Suprapubic skin (tissue), 3 donors: ENCODE results near the gene DNASE2B.

ENCODE experiments used
- POLR2A ChIP-seq, 2 donors: fragments of 450-650 bp; IDR thresholded peaks; one replicate each; pipeline ENCODE4 v1.6.1; 2017; ENCODE audit warnings: antibody characterized with exemption in 2 of 2, mild to moderate bottlenecking in 2 of 2, moderate library complexity in 2 of 2
- TF ChIP-seq, protein P1 (sequence below), 2 donors: fragments of 200-600 bp in 1 of 2; fragments of 450-650 bp in 1 of 2; sonication (generic) in 1 of 2; IDR thresholded peaks; one replicate each; pipeline ENCODE4 v1.5.1; 2016 to 2019; ENCODE audit warnings: antibody characterized with exemption in 2 of 2, mild to moderate bottlenecking in 1 of 2, moderate library complexity in 1 of 2

DNA sequence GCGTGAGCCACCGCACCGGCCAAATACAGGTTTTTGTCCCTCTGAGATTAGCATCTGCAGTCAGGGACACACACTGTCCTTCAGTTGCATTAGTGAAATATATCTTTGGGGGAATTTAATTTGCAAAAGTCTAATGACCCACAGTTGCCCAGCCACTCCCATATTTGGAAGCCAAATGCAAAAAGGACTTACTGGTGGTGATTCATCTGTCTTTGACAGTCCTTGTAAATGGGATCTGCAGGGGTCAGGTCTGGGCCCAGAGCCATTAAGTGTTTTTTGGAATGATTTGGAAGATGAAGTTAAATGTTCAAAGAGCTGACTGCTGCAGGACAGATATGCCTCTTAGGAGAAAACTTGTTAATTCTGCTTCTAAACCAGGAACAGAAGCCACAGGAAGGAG, 44.6 kb upstream of the DNASE2B start:
- TF ChIP-seq, protein P1, sequence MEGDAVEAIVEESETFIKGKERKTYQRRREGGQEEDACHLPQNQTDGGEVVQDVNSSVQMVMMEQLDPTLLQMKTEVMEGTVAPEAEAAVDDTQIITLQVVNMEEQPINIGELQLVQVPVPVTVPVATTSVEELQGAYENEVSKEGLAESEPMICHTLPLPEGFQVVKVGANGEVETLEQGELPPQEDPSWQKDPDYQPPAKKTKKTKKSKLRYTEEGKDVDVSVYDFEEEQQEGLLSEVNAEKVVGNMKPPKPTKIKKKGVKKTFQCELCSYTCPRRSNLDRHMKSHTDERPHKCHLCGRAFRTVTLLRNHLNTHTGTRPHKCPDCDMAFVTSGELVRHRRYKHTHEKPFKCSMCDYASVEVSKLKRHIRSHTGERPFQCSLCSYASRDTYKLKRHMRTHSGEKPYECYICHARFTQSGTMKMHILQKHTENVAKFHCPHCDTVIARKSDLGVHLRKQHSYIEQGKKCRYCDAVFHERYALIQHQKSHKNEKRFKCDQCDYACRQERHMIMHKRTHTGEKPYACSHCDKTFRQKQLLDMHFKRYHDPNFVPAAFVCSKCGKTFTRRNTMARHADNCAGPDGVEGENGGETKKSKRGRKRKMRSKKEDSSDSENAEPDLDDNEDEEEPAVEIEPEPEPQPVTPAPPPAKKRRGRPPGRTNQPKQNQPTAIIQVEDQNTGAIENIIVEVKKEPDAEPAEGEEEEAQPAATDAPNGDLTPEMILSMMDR (IDR thresholded peaks at IDR 0.05), result no peak
- no peak for TF ChIP-seq POLR2A (IDR thresholded peaks at IDR 0.05)
